Measurements from ENCODE around the gene NECAB2. TPM values are rescaled to one million over a fixed set of nuclear protein-coding genes. Genes with fewer than 3 reads are reported as not detected.

The NECAB2 gene
- total RNA-seq, 1 donor from 2014 or later, result not detected

GRCh38 chr16:83971165-83972130 is 3.4 kb downstream of the NECAB2 start:
- TF ChIP-seq CTCF (IDR thresholded peaks at IDR 0.05), result no peak
- no peak overlapping the region for H3K27ac Mint-ChIP-seq (ENCODE audit: unreplicated experiment)
- DNase-seq (ENCODE audit: extremely low spot score, unreplicated experiment), result no peak
- H3K36me3 Mint-ChIP-seq (ENCODE audit: unreplicated experiment), result no peaks in the 10 kb centered on the region
- H3K4me3 Mint-ChIP-seq (ENCODE audit: unreplicated experiment), result no peak overlapping the region
- peaks cover 1% of the 10 kb centered on the region for H3K4me1 Mint-ChIP-seq (ENCODE audit: unreplicated experiment)
- H3K9me3 Mint-ChIP-seq (ENCODE audit: unreplicated experiment), result no peaks in the 10 kb centered on the region
- peaks cover 6% of the 10 kb centered on the region for H3K27me3 Mint-ChIP-seq (ENCODE audit: unreplicated experiment)

GRCh38 chr16:83972256-83973008 is 4.4 kb downstream of the NECAB2 start:
- Mint-ChIP-seq H3K27me3 (ENCODE audit: unreplicated experiment) (peaks cover 6% of the 10 kb centered on the region), H3K27ac (ENCODE audit: unreplicated experiment) (no peak overlapping the region), H3K4me3 (ENCODE audit: unreplicated experiment) (no peak overlapping the region), H3K9me3 (ENCODE audit: unreplicated experiment) (no peaks in the 10 kb centered on the region), H3K4me1 (ENCODE audit: unreplicated experiment) (peaks cover 1% of the 10 kb centered on the region), H3K36me3 (ENCODE audit: unreplicated experiment) (no peaks in the 10 kb centered on the region)
- DNase-seq (ENCODE audit: extremely low spot score, unreplicated experiment), result no peak
- no peak for TF ChIP-seq CTCF (IDR thresholded peaks at IDR 0.05)

GRCh38 chr16:83973077-83973476 is 5.0 kb downstream of the NECAB2 start:
- Mint-ChIP-seq H3K36me3 (ENCODE audit: unreplicated experiment) (no peaks in the 10 kb centered on the region), H3K4me1 (ENCODE audit: unreplicated experiment) (no peaks in the 10 kb centered on the region), H3K9me3 (ENCODE audit: unreplicated experiment) (peaks cover 3% of the 10 kb centered on the region), H3K27ac (ENCODE audit: unreplicated experiment) (no peak overlapping the region), H3K4me3 (ENCODE audit: unreplicated experiment) (no peak overlapping the region), H3K27me3 (ENCODE audit: unreplicated experiment) (peaks cover 6% of the 10 kb centered on the region)
- no peak for TF ChIP-seq CTCF (IDR thresholded peaks at IDR 0.05)
- no peak for DNase-seq (ENCODE audit: extremely low spot score, unreplicated experiment)

GRCh38 chr16:83973581-83974385 is 5.7 kb downstream of the NECAB2 start:
- peaks cover 6% of the 10 kb centered on the region for H3K27me3 Mint-ChIP-seq (ENCODE audit: unreplicated experiment)
- DNase-seq (ENCODE audit: extremely low spot score, unreplicated experiment), result no peak
- peaks cover 10% of the 10 kb centered on the region for H3K9me3 Mint-ChIP-seq (ENCODE audit: unreplicated experiment)
- no peak for TF ChIP-seq CTCF (IDR thresholded peaks at IDR 0.05)
- H3K4me1 Mint-ChIP-seq (ENCODE audit: unreplicated experiment), result no peaks in the 10 kb centered on the region
- H3K4me3 Mint-ChIP-seq (ENCODE audit: unreplicated experiment), result no peak overlapping the region
- no peak overlapping the region for H3K27ac Mint-ChIP-seq (ENCODE audit: unreplicated experiment)
- no peaks in the 10 kb centered on the region for H3K36me3 Mint-ChIP-seq (ENCODE audit: unreplicated experiment)
